OCI-LY3 (cell line): ENCODE results near the gene EPHA5.

Experiments used
- EZH2phosphoT487 ChIP-seq: fragments of 200-600 bp; shearing (Covaris generic); IDR thresholded peaks from 2 replicates; pipeline ENCODE4 v1.6.1; 2018; ENCODE audit warnings: antibody characterized with exemption, mixed run types, low read depth
- TF ChIP-seq, protein P1 (sequence below): fragments of 200-600, 300-600 bp; sonication (generic); IDR thresholded peaks from 2 replicates; pipeline ENCODE4 v1.5.1; 2014; ENCODE audit warnings: antibody characterized with exemption, low read length, low read depth

DNA sequence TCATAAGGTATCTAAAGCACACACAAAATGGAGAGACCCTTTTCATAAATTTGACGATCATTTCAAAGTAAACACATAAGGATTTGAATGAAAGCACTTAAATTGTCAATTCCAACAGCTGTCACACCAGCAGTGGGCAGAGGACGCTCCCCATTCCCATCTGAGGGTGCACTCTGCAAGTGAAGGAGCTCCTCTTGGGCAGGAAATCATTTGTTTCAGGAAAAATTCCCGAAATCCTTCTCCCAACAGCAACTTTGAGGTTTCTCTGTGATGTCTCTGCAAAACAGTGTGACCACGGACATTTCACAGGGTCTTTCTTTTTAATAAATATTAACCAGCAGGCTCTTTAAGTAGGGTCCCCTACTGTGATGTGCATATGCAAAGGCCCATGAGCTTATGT is 111.0 kb downstream of the EPHA5 start:
- TF ChIP-seq, protein P1, sequence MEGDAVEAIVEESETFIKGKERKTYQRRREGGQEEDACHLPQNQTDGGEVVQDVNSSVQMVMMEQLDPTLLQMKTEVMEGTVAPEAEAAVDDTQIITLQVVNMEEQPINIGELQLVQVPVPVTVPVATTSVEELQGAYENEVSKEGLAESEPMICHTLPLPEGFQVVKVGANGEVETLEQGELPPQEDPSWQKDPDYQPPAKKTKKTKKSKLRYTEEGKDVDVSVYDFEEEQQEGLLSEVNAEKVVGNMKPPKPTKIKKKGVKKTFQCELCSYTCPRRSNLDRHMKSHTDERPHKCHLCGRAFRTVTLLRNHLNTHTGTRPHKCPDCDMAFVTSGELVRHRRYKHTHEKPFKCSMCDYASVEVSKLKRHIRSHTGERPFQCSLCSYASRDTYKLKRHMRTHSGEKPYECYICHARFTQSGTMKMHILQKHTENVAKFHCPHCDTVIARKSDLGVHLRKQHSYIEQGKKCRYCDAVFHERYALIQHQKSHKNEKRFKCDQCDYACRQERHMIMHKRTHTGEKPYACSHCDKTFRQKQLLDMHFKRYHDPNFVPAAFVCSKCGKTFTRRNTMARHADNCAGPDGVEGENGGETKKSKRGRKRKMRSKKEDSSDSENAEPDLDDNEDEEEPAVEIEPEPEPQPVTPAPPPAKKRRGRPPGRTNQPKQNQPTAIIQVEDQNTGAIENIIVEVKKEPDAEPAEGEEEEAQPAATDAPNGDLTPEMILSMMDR: no peak
- TF ChIP-seq EZH2phosphoT487: no peak
